ENCODE measurements around the gene OR5B12. TPM values are rescaled to one million over a fixed set of nuclear protein-coding genes. Genes with fewer than 3 reads are reported as not detected.

The OR5B12 gene
- total RNA-seq: under 1 TPM in 1 of 4 donors, not detected in 3; 0.21 TPM

DNA sequence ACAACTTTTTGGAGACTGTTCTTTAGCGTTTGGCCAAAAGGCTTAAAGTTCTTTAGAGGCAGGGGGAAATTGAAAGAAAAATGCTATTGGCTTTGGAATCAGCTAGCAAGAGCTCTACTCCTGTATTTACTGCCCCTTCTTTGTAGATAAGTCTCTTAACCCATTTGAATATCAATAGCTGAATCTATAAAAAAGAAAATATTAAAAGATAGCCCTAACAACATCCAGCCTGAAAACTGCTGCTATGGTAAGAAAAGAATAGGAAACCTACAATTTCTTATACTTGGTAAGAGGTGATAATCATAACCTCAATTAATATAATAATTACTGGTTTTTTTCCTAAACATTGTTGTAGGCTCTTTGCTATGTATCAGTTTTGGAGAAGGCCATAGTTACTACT is at the start of gene OR5B12:
Gene OR5B12, minus strand, starts transcription at position 101 of the 400 bp plus-strand sequence. CDS start 2,085 bp downstream, outside the sequence.
- Histone ChIP-seq H3K4me3 (no peak within 1 kb of the TSS), H3K27ac (no peak within 1 kb of the TSS), H3K4me1 (no peaks in the 10 kb centered on the region), H3K27me3 (no peaks in the 10 kb centered on the region), H3K9me3 (peaks cover 0 to 39% (median under 1%) of the 10 kb centered on the region in 4 donors), H3K36me3 (no peaks in the 10 kb centered on the region)
- no peak for TF ChIP-seq POLR2A (IDR thresholded peaks at IDR 0.05)
- WGBS, 2 donors: 83 to 88% methylated on average over 1 of the region's 1 CpG
- no peak for DNase-seq (ENCODE audit: low spot score in 2 of 2)

GRCh38 chr11:58490827-58491226 is 48.8 kb upstream of the OR5B12 start:
- H3K4me3 ChIP-seq: no peak overlapping the region
- no peaks in the 10 kb centered on the region for H3K27me3 ChIP-seq
- no peak for DNase-seq (ENCODE audit: low spot score in 2 of 2)
- TF ChIP-seq, protein P1, sequence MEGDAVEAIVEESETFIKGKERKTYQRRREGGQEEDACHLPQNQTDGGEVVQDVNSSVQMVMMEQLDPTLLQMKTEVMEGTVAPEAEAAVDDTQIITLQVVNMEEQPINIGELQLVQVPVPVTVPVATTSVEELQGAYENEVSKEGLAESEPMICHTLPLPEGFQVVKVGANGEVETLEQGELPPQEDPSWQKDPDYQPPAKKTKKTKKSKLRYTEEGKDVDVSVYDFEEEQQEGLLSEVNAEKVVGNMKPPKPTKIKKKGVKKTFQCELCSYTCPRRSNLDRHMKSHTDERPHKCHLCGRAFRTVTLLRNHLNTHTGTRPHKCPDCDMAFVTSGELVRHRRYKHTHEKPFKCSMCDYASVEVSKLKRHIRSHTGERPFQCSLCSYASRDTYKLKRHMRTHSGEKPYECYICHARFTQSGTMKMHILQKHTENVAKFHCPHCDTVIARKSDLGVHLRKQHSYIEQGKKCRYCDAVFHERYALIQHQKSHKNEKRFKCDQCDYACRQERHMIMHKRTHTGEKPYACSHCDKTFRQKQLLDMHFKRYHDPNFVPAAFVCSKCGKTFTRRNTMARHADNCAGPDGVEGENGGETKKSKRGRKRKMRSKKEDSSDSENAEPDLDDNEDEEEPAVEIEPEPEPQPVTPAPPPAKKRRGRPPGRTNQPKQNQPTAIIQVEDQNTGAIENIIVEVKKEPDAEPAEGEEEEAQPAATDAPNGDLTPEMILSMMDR (IDR thresholded peaks at IDR 0.05): no peak
- TF ChIP-seq POLR2A (IDR thresholded peaks at IDR 0.05) (no peak), EP300 (IDR thresholded peaks at IDR 0.05) (no peak)
- no peak overlapping the region for H3K27ac ChIP-seq
- H3K36me3 ChIP-seq: no peaks in the 10 kb centered on the region
- H3K9me3 ChIP-seq: no peaks in the 10 kb centered on the region
- no peaks in the 10 kb centered on the region for H3K4me1 ChIP-seq
- 84 to 87% methylated on average over 2 of the region's 2 CpGs for WGBS, 2 donors

GRCh38 chr11:58487170-58487569 is 45.1 kb upstream of the OR5B12 start:
- no peak for TF ChIP-seq EP300 (IDR thresholded peaks at IDR 0.05)
- TF ChIP-seq, protein P1 (IDR thresholded peaks at IDR 0.05): no peak
- no peak for TF ChIP-seq POLR2A (IDR thresholded peaks at IDR 0.05)
- Histone ChIP-seq H3K4me3 (no peak overlapping the region), H3K27ac (no peak overlapping the region), H3K9me3 (no peaks in the 10 kb centered on the region), H3K36me3 (no peaks in the 10 kb centered on the region), H3K4me1 (no peaks in the 10 kb centered on the region), H3K27me3 (no peaks in the 10 kb centered on the region)
- DNase-seq (ENCODE audit: low spot score in 2 of 2): no peak

GRCh38 chr11:58485961-58486360 is 43.9 kb upstream of the OR5B12 start:
- WGBS, 2 donors: 79 to 91% methylated on average over 1 of the region's 1 CpG

DNA sequence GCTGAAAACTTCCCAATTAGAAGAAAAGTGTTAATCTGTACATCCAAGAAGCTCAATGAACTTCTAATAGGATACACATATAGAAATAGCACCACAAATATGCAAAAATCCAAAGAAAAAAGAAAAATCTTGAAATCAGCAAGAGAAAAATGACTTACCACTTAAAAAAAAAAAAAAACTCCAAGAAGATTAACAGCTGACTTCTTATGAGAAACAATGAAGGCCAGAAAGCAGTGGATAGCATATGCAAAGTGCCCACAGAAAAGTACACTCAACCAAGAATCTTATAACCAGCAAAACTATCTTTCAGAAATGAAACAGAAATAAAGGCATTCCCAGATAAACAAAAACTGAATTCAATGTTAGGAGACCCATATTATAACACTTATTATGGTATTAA is 29.9 kb upstream of the OR5B12 start:
- Histone ChIP-seq H3K4me1 (no peaks in the 10 kb centered on the region), H3K4me3 (no peak overlapping the region), H3K9me3 (peaks cover 0 to 40% (median 6%) of the 10 kb centered on the region in 4 donors), H3K36me3 (no peaks in the 10 kb centered on the region), H3K27me3 (no peaks in the 10 kb centered on the region), H3K27ac (no peak overlapping the region)
- DNase-seq (ENCODE audit: low spot score in 2 of 2): no peak
- TF ChIP-seq, protein P1 (IDR thresholded peaks at IDR 0.05): no peak
- TF ChIP-seq POLR2A (IDR thresholded peaks at IDR 0.05) (no peak), EP300 (IDR thresholded peaks at IDR 0.05) (no peak)

More at GRCh38 chr11:58485961-58486360, 43.9 kb upstream of the OR5B12 start:
- H3K4me3 ChIP-seq: no peak overlapping the region
- H3K27ac ChIP-seq: no peak overlapping the region
- H3K27me3 ChIP-seq: no peaks in the 10 kb centered on the region
- no peak for DNase-seq (ENCODE audit: low spot score in 2 of 2)
- TF ChIP-seq, protein P1 (IDR thresholded peaks at IDR 0.05): no peak
- TF ChIP-seq EP300 (IDR thresholded peaks at IDR 0.05) (no peak), POLR2A (IDR thresholded peaks at IDR 0.05) (no peak)
- H3K36me3 ChIP-seq: no peaks in the 10 kb centered on the region
- no peaks in the 10 kb centered on the region for H3K9me3 ChIP-seq
- H3K4me1 ChIP-seq: no peaks in the 10 kb centered on the region

GRCh38 chr11:58466293-58466692 is 24.3 kb upstream of the OR5B12 start:
- TF ChIP-seq, protein P1 (IDR thresholded peaks at IDR 0.05): no peak
- TF ChIP-seq EP300 (IDR thresholded peaks at IDR 0.05) (no peak), POLR2A (IDR thresholded peaks at IDR 0.05) (no peak)
- Histone ChIP-seq H3K9me3 (peaks cover 0 to 27% (median 0%) of the 10 kb centered on the region in 4 donors), H3K36me3 (no peaks in the 10 kb centered on the region), H3K27ac (no peak overlapping the region), H3K27me3 (no peaks in the 10 kb centered on the region), H3K4me1 (no peaks in the 10 kb centered on the region), H3K4me3 (no peak overlapping the region)
- 81 to 96% methylated on average over 1 of the region's 1 CpG for WGBS, 2 donors
- DNase-seq (ENCODE audit: low spot score in 2 of 2): no peak
